ENCODE data around the gene SLC37A3. TPM values are rescaled to one million over a fixed set of nuclear protein-coding genes. Genes with fewer than 3 reads are reported as not detected.

Gene SLC37A3
- total RNA-seq, 4 donors from 2014 or later: 39.5 to 69.9 (median 51.7) TPM

GRCh38 chr7:140334341-140335057, 63.8 kb downstream of the SLC37A3 start:
- TF ChIP-seq POLR2A (IDR thresholded peaks at IDR 0.05) (no peak), EP300 (IDR thresholded peaks at IDR 0.05) (peak in 1 of 2 donors; percentile 16)
- Histone ChIP-seq H3K4me1 (peaks cover 0 to 27% (median 0%) of the 10 kb centered on the region in 4 donors), H3K36me3 (peaks cover 0 to 25% (median 0%) of the 10 kb centered on the region in 3 donors), H3K27me3 (no peaks in the 10 kb centered on the region), H3K4me3 (no peak overlapping the region), H3K9me3 (no peaks in the 10 kb centered on the region), H3K27ac (peak overlapping the region in 2 of 4 donors; percentile 18 to 68)
- 49 to 62% methylated on average over 8 of the region's 8 CpGs for WGBS, 2 donors
- DNase-seq (ENCODE audit: low spot score in 2 of 2): no peak

- Histone ChIP-seq H3K9me3 (no peaks in the 10 kb centered on the region), H3K4me3 (no peak overlapping the region), H3K27ac (peak overlapping the region in 1 of 4 donors; percentile 18), H3K36me3 (peaks cover 0 to 22% (median 0%) of the 10 kb centered on the region in 3 donors), H3K4me1 (peaks cover 0 to 27% (median 0%) of the 10 kb centered on the region in 4 donors), H3K27me3 (no peaks in the 10 kb centered on the region)
- no peak for DNase-seq (ENCODE audit: low spot score in 2 of 2)
- no peak for TF ChIP-seq EP300 (IDR thresholded peaks at IDR 0.05)
- no peak for TF ChIP-seq POLR2A (IDR thresholded peaks at IDR 0.05)
- no peak for TF ChIP-seq CTCF (IDR thresholded peaks at IDR 0.05)
- 90 to 93% methylated on average over 5 of the region's 5 CpGs for WGBS, 2 donors
These were observed 64.6 kb downstream of the SLC37A3 start for GRCh38 chr7:140333686-140334085.

GRCh38 chr7:140333223-140333622, 65.1 kb downstream of the SLC37A3 start:
- H3K4me1 ChIP-seq: peaks cover 0 to 27% (median 0%) of the 10 kb centered on the region in 4 donors
- H3K27ac ChIP-seq: peak overlapping the region in 1 of 4 donors; percentile 10
- no peaks in the 10 kb centered on the region for H3K9me3 ChIP-seq
- peaks cover 0 to 22% (median 0%) of the 10 kb centered on the region in 3 donors for H3K36me3 ChIP-seq
- TF ChIP-seq EP300 (IDR thresholded peaks at IDR 0.05) (no peak), POLR2A (IDR thresholded peaks at IDR 0.05) (no peak), CTCF (IDR thresholded peaks at IDR 0.05) (no peak)
- no peak overlapping the region for H3K4me3 ChIP-seq
- H3K27me3 ChIP-seq: no peaks in the 10 kb centered on the region
- no peak for DNase-seq (ENCODE audit: low spot score in 2 of 2)
- WGBS, 2 donors: 31 to 35% methylated on average over 10 of the region's 10 CpGs

GRCh38 chr7:140330595-140330994, 67.7 kb downstream of the SLC37A3 start:
- no peak overlapping the region for H3K4me3 ChIP-seq
- no peaks in the 10 kb centered on the region for H3K9me3 ChIP-seq
- WGBS, 2 donors: 81 to 87% methylated on average over 3 of the region's 3 CpGs
- H3K36me3 ChIP-seq: peaks cover 0 to 12% (median 0%) of the 10 kb centered on the region in 3 donors
- H3K27me3 ChIP-seq: no peaks in the 10 kb centered on the region
- DNase-seq (ENCODE audit: low spot score in 2 of 2): no peak
- no peak overlapping the region for H3K27ac ChIP-seq
- TF ChIP-seq POLR2A (IDR thresholded peaks at IDR 0.05) (no peak), CTCF (IDR thresholded peaks at IDR 0.05) (no peak), EP300 (IDR thresholded peaks at IDR 0.05) (no peak)
- H3K4me1 ChIP-seq: peaks cover 0 to 44% (median 3%) of the 10 kb centered on the region in 4 donors

GRCh38 chr7:140330128-140330527, 68.2 kb downstream of the SLC37A3 start:
- Histone ChIP-seq H3K4me3 (no peak overlapping the region), H3K27ac (peak overlapping the region in 2 of 4 donors; percentile 8 to 53), H3K36me3 (peaks cover 0 to 11% (median 0%) of the 10 kb centered on the region in 3 donors), H3K9me3 (no peaks in the 10 kb centered on the region), H3K27me3 (no peaks in the 10 kb centered on the region), H3K4me1 (peaks cover 0 to 41% (median 3%) of the 10 kb centered on the region in 4 donors)
- no peak for TF ChIP-seq CTCF (IDR thresholded peaks at IDR 0.05)
- no peak for TF ChIP-seq POLR2A (IDR thresholded peaks at IDR 0.05)
- no peak for TF ChIP-seq EP300 (IDR thresholded peaks at IDR 0.05)
- no peak for DNase-seq (ENCODE audit: low spot score in 2 of 2)
- 52 to 59% methylated on average over 12 to 13 of the region's 13 CpGs for WGBS, 2 donors
